ENCODE data around the gene PRM3.

The PRM3 gene, protein sequence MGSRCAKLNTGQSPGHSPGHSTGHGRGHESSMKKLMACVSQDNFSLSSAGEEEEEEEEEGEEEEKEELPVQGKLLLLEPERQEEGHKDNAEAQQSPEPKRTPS

DNA sequence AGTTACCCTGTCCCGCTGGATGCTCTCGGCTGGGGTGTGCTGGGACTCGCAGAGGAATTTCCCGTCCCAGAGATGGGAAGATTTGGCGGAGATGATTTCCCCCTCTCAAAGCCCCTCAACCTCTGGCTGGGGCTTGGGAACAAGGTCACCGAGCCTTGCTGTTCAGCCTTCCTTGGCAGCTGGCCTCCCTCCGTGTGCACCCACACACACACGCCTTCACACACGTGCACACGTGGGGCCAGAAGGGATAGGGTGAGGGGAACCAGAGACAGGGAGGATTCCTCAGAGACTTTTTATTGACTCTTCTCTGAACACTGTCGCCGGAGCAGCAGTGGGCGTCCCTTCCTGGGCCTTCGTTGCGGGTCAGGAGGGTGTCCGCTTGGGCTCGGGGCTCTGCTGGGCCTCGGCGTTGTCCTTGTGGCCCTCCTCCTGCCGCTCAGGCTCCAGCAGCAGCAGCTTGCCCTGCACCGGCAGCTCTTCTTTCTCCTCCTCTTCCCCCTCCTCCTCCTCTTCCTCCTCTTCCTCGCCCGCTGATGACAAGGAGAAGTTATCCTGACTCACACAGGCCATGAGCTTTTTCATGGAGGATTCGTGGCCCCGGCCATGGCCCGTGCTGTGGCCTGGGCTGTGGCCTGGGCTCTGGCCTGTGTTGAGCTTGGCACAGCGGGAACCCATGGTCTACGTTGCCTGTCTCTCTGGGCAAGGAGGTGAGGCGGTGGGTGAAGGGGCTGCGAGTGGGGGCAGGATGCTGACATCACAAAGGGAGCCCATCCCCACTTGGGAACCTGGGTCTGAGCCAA is at the start of gene PRM3:
Gene PRM3, minus strand, starts transcription at position 709 of the 800 bp plus-strand sequence. Its CDS starts 34 bp downstream, at position 675.
- no peak for DNase-seq

DNA sequence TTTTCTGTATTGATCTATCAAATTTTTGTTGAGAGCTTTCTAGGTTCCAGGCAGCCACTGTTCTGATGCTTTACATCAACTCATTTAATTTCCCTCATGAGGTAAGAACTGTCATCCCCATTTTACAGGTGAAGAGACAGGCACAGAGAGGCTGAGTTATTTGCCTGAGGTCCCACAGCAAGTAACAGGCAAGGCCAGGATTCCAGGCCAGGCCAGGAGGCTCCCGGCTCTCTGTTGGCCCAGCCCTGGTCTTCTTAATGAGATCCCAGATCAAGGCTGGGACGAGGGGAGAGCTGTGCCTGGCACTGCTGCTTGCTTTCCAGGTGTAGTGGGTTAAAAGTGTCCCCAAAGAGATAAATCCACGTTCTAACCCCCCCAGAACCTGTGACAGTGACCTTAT is 49.4 kb upstream of the PRM3 start:
- DNase-seq: no peak

DNA sequence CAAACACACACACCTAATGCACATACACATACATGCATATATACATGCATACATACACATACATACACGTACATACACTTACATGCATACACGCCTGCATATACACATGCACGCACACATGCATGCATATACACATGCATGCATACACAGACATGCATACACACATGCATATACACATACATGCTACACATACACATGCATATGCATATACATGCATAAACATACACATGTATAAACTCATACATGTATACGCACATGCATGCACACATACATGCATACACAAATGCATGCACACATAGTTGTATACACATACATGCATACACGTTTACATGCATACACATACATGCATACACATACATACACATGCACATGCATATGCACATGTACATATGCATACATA is 48.2 kb upstream of the PRM3 start:
- no peak for DNase-seq

DNA sequence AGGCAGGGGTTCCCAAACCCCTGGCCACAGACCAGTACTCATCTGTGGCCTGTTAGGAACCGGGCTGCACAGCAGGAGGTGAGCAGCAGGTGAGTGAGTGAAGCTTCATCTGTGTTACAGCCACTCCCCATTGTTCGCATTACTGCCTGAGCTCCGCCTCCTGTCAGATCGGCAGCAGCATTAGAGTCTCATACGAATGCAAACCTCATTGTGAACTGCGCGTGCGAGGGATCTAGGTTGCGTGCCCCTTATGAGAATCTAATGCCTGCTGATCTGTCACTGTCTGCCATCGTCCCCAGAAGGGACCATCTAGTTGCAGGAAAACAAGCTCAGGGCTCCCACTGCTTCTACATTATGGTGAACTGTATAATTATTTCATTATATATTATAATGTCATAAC is 46.7 kb upstream of the PRM3 start:
- peak; percentile 46 for DNase-seq

DNA sequence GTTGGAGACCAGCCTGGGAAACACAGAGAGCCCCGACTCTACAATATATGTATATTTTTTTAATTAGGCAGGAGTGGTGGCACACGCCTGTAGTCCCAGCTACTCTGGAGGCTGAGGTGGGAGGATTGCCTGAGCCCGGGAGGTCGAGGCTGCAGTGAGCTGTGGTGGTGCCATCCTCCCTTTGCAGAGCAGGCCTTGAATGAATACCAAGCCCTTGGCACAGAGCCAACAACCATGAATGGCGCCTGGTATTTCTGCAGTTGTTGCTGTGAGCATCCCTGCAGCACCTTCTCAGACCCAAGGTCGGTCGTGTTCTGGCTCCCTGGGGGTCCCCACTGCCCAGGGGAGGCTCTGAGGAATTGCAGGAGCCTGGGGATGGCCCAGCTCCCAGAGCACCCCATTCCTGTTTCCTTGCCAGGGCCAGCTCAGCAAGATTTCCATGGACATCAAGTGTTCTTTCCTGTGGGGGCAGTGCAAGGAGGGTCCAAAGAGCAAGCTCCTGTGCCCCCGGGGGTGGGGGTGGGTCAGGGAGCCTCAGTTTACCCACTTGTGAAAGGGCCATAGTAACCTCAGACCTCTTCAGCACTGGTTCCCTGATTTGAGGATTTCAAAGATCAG is 46.2 kb upstream of the PRM3 start:
- no peak for DNase-seq

DNA sequence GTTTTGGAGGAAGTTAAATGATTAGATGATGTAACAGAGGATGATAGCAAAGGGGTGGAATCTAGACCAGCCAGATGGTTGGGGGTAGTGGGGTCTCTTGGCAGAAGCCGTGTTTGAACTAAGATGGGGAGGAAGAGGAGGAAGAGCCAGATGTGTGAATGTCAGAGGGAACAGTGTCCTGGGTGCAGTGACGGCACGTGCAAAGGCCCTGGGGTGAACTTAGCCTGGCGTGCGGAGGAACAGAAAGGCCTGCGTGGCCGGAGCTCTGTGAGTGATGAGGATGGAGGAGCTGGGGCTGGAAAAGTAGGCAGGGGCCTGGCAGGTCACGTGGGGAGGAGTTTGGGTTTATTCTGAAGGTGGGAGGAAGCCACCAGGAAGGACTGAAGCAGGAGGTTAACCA is 45.4 kb upstream of the PRM3 start:
- DNase-seq: no peak

DNA sequence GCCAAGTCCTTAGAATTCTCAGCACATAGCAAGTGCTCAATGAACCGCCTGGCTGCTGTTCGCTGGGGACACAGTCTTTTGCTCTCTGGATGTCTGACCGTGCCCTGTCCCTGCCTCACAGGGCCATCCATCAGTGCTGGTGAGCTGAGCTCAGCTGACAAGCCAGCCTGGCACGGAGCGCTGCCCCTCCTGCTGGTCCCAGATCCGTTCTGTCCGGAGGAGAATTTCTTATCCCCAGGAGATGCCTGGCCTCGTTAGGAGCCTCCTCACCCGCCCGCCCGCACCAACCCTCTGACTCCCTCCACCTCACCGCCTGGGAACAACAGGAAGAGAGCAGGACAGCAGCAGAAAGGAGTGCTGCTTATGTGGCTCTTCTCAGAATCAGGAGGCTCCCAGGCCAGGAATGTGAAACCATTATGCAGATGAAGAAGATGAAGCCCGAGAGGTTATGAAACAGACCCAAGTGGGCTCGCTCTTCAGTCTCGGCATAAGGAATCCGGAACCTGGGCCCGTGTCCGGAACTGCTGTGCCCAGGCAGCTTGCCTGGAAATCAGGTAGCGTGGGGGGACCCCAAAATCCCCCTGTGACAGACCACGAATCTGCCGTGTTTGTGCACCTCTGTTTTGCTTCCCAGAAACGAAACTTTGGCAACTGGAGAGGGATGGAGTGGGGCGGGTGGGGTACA is 43.0 kb upstream of the PRM3 start:
- DNase-seq: no peak

DNA sequence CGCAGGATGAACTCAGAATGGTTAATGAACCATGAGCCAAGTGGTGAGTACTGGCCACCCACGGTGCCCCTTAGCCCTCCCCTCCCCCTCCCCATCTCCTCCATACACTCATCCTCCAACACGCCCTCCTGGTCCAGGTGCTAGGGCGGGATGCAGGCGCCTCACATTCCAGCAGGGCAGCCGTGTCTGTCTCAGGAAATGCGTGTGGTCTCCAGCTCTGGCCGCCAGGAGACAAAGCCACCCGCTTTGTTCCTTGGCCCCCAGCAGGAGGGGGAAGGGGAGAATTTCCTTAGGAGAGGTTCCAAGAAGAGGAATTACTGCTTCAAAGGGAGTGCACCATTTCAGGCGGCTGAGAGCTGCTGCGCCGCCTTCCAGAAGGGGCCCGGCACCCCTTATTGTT is 42.1 kb upstream of the PRM3 start:
- DNase-seq: no peak

DNA sequence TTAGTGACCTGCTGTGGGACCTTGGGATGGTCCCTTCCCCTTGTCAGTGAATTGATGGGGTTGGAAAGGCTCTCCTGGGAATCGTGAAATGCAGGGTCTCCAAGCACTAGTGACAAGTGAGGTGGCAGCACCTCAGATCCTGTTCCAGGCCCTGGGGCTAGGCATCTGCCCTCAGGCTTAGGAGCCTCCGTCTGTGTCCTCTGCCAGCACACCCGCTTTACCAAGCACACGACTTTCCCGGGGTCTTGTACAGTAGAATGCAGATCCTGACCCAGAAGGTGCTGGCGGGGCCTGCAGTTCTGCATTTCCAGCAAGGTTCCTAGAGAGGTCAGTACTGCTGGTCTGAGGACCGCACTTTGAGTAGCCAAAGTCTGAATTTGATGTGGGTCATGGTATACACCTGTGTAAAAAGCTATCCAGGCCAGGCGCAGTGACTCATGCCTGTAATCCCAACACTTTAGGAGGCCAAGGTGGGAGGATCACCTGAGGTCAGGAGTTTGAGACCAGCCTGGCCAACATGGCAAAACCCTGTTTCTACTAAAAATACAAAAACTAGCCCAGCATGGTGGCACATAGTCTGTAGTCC is 41.0 kb upstream of the PRM3 start:
- DNase-seq: no peak

DNA sequence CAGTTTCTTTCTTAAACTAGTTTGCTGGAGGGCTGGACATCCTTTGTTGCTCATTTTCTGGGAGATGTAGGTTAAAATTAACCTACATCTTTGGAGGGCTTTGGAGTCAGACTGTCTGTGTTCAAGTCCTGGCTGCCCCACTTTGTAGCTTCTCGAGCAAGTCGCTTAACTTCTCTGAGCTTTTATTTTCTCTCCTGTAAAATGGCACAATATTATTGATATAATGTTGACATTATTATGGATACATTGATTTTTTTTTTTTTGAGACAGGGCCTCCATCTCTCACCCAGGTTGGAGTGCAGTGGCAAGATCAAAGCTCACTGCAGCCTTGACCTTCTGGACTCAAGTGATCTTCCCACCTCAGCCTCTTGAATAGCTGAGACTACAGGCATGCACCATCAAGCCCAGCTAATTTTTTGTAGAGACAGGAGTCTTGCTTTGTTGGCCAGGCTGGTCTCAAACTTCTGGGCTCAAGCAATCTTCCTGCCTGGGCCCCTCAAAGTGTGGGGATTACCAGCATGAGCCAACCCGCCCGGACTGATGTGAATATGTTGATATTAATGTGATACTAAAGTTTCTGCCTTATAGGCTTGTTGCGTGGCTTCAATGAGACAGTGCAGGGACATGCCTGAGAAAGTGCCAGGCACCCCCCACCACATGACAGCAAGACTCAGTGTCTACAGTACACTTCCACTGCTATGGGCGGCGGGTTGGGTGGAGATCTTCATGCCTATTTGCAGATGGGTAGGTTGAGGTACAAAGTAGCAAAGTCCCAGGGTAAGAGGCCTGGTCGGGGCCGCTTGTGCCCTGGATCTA is 40.3 kb upstream of the PRM3 start:
- no peak for DNase-seq

DNA sequence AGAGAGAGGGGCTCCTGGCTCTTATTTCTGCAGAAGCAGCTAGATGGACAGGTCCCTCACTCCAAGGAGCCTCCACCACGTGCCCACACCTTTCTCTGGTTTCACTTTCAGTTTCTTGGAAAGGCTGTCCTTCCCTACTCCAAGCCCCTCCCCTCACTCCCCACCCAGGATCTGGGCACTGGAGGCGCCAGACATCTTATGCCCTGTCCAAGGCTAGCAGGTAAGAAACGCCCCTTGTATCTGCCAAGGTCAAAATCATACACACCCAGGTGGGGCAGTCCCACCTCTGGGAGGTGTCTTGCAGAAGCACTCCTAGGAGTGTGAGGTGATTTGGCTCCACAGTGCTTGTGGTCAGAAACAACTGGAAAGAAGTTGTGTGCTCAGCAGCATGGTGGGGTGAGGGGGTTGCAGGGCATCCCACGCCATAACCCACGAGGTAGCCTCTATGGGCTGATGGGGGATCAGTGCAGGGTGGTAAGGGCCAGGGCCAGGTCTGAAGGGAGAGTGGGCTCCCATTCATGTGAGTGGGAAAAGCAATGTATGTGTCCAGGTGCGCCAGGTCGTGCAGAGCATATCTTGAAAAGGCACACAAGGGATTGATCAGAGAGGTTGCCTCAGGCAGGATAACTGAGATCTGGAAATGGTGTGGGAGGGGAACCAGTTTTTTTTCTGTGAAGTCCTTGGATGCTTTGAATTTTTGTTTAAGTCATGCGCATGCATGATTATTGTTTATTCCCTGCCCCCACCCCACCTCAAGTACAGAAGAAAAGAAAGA is 39.5 kb upstream of the PRM3 start:
- DNase-seq: no peak

DNA sequence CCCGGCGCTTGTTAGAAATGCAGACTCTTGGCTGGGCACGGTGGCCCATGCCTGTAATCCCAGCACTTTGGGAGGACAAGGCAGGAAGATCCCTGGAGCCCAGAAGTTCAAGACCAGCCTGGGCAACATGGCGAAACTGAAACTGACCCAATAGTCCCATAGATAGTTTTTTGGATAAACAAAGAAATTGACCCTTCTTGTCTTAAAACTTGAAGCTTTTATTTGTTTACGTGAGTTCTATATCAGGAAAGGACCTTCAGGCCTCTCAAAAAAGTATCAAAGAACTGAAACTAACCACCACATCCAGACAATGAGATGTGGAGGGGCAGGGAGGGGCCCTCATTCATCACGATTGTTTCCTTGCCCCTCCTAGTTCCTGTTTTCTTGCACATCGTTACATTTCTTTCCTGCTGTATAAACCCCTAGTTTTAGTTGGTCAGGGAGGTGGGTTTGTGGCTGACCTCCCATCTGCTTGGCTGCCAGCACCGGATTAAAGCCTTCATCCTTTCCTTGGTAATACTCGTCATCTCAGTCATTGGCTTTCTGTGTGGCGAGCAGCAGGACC is 37.6 kb upstream of the PRM3 start:
- DNase-seq: no peak

DNA sequence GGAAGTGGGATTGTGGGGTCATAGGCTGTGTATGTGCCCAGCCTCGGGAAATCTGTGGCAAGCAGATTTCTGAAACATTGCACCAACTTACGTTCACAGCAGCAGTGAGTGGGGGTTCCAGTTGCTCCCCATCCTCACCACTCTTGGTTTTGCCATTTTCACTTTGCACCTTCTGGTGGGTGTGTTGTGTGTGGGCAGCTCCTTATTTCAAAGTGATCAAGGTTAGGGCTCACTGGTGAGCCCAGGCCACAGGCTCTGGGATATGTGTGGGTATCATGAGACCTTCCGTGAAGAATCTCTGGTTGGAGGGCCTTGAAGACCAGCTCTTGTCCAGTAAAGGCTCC is 37.2 kb upstream of the PRM3 start:
- no peak for DNase-seq

DNA sequence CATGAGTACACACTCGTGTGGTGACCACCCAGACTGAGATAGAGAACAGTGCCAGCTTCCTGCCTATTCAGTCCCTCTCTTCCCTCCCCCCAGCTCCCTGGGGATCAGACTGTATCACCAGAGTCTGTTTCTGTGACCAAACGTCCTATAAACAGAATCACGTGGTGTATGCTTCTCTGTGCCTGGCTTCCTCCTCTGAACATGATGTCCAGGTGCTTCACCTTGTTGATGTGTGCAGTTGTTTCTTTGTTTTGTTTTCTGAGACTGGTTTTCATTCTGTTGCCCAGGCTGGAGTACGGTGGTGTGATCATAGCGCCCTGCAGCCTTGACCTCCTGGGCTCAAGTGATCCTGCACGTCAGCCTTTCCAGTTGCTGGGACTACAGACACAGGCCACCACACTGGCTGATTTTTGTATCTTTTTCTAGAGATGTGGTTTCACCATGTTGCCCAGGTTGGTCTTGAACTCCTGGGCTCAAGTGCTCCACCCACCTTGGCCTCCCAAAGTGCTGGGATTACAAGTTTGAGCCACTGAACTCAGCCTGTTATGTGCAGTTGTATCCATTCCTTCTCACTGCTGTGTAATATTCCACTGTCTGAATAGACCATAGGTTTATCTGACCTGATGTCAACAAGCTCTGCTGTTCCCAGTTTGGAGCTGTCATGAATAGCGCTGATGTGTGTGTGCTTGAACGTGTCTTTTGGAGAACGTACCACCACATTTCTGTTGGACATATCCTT is 36.6 kb upstream of the PRM3 start:
- DNase-seq: no peak

DNA sequence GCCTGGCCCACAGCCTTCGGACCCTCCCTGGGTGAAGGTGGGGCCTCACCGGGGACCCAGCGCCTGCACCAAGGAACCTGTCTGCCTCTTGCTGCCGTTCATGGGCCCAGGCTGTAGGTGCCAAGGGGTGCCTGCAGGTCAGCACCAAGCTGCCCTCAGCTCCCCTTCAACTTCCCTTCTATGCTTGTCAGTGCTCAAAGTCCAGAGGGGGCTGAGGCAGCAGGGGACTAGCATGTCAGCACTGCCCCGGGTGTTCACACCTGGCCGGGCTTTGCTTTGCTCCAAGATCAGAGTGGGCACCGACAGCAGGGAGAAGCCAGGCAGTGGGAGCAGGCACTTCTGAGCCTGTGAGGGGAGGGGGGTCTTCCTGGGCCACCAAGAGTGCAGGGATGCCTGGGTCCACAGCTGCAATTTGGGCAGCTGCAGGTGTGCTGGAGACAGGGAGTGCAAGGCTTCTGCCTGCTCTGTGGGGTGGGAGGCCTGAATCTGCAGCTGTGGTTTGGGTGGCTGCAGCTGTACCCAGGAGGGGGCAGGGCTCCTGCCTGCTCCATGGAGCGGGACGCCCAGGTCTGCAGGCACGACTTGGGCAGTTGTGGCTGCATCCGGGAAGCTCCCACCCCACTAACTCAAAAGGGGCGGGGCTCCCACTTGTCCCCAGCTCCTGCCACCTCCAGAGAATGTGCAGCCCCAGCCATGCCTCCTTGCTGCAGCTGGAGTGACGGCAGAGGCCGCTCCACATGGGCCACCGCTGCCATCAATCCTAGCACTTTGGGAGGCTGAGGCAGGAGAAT is 35.3 kb upstream of the PRM3 start:
- DNase-seq: peak; percentile 77

DNA sequence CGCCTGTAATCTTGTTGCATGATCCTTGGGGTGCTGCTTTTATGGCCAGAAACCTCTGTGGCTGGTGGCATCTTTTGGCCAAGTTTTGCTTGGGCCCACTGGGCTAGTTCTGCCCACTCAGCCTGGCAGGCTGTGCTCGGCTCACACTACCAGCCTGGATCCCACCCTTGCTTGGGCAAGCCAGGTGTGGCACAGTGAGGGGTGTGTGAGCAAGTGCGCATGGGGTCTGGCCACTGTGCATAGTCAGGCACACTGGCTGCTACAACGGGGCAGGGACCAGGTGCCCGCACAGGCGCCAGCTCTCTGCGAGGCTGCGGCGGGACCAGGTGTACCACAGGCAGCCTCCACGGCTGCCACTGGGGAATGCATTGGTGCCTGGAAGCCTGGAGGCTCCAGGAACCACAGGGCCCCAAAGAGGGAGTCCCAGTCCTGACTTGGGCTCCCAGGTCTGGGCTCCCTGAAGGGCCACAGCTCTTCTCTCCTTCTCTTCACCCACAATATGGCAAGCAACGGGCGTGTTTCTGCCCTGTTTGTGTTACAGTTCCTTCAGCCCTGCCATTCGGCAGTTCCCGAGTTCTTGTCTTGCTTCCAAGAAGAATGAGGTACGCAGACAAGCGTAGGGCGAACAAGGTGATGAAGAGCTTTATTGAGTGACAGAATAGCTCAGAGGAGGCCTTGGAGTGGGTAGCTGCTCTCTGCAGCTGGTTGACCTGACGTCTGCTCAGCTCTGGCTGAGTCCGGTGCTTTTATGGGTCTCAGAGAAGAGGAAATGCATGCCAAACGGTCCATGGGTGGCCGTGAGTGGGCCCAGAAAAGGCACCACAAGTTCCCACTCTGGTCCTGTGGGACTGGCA is 34.4 kb upstream of the PRM3 start:
- DNase-seq: peak; percentile 7

DNA sequence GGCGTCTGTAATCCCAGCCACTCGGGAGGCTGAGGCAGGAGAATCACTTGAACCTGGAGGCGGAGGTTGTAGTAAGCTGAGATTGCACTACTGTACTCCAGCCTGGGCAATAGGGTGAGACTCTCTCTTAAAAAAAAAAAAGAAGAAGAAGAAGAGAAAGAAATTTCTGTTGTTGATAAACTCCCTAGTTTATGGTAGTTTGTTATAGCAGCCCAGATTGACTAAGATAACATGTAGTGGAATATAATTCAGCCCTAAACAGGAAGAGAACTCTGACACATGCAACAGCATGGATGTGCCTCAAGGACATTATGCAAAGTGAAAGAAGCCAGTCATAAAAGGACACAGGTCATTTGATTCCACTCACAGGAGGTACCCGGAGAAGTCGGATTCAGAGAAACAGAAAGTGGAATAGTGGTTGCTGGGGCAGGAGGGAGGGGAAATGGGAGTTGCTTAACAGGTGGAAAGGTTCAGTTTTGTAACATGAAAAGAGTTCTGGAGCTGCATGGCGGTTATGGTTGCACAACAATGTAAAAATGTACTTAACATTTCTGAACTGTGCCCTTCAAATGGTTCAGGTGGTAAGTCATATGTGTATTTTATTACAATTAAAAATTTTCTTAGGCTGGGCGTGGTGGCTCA is 33.7 kb upstream of the PRM3 start:
- DNase-seq: no peak

DNA sequence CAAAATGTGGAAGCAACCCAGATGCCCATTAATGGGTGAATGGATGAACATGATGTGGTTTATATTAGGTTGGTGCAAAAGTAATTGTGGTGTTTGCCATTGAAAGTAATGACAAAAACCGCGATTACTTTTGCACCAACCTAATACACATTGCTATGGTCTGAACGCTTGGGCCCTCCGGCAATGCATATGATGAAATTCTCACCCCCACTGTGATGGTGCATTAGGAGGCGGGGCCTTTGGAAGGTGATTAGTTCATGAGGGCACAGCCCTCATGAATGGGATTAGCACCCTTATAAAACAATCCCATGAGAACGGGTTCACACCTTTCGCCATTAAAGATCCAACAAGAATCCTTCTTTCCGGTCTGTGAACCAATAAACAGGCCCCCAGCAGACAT is 33.0 kb upstream of the PRM3 start:
- DNase-seq: no peak

Measured in NCI-H510A treated with DMSO at 0.1 percent for 48 hours (cell line).